HG03103 (cell line): ENCODE results near the gene AHDC1.
A peak's percentile ranks its signal among the peaks of the same experiment; 100 is the strongest.
"Not testable (repeated sequence)": the region's sequence is repeated elsewhere in the genome, so short reads cannot be mapped to it uniquely, and the experiment has no call there.

ENCODE experiments used
- ATAC-seq: cut with Tn5 transposase; IDR thresholded peaks from one replicate; pipeline ENCODE4 v1.9.1; 2021; ENCODE audit warnings: low read depth; ENCODE audit not compliant: unreplicated experiment

Gene AHDC1, protein sequence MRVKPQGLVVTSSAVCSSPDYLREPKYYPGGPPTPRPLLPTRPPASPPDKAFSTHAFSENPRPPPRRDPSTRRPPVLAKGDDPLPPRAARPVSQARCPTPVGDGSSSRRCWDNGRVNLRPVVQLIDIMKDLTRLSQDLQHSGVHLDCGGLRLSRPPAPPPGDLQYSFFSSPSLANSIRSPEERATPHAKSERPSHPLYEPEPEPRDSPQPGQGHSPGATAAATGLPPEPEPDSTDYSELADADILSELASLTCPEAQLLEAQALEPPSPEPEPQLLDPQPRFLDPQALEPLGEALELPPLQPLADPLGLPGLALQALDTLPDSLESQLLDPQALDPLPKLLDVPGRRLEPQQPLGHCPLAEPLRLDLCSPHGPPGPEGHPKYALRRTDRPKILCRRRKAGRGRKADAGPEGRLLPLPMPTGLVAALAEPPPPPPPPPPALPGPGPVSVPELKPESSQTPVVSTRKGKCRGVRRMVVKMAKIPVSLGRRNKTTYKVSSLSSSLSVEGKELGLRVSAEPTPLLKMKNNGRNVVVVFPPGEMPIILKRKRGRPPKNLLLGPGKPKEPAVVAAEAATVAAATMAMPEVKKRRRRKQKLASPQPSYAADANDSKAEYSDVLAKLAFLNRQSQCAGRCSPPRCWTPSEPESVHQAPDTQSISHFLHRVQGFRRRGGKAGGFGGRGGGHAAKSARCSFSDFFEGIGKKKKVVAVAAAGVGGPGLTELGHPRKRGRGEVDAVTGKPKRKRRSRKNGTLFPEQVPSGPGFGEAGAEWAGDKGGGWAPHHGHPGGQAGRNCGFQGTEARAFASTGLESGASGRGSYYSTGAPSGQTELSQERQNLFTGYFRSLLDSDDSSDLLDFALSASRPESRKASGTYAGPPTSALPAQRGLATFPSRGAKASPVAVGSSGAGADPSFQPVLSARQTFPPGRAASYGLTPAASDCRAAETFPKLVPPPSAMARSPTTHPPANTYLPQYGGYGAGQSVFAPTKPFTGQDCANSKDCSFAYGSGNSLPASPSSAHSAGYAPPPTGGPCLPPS (N-terminal part only)

GRCh38 chr1:27603681-27604578, at the start of gene AHDC1:
Gene AHDC1 (minus strand): TSS chr1:27604144. CDS start chr1:27552115, 52,029 bp downstream.
- no peak for ATAC-seq

DNA sequence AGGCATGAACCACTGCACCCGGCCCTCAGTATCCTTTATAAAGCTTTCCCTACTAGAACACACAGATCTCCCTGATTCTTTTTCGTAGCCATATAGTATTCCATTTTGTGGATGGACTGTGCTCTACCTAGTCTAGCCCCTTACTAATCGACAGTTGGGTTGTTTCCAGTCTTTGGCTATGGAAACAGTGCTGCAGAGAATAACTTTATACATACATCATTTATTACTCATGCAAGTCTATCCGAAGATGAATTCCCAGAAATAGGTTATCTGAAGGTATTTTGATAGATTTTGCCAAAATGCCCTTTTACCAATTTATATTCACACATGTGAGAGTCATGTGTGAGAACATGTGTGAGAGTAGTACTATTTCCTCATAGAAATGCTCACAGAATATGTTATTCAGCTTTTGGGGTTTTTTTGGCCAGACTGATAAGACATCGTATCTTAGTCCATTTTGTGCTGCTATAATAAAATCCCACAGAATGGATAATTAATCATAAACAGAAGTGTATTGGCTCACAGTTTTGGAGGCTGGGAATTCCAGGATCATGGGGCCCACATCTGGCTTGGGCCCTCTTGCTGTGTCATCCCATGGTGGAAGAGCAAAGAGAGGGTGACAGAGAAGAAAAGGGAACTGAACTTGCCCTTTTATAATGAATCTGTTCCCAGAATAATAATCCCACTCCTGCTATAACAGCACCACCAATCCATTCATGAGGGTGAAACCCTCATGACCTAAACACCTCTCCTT, 48.3 kb upstream of the AHDC1 start:
- no peak for ATAC-seq

DNA sequence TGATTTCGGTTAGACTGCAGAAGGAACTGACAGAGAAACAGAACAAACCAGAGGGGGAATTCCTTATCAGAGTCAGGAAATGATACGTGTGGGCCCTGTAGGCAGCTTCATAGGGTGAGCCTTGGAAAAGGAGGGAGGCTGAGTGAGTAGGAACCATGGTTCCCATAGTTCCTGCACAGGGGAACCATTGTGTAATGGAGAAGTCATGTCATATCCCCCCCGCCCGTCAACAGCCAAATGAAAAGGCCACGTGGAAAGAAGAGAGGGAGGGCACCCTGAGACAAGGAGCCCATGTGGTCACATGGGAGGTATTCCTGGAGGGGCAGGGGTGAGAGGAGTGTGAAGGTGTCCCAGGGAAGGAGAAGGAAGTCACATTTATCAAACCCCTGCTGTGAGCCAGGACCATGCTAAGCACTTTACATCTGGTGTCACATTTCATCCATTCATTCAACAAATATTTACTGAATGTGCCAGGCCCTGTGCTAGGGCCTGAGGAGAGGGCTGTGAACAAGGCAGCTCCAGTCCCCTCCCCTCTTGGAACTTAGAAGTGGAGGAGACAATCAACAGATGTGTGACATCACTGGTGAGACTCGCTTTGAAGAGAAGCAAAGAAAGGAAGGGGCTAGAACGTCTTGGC, 46.7 kb upstream of the AHDC1 start:
- no peak for ATAC-seq

DNA sequence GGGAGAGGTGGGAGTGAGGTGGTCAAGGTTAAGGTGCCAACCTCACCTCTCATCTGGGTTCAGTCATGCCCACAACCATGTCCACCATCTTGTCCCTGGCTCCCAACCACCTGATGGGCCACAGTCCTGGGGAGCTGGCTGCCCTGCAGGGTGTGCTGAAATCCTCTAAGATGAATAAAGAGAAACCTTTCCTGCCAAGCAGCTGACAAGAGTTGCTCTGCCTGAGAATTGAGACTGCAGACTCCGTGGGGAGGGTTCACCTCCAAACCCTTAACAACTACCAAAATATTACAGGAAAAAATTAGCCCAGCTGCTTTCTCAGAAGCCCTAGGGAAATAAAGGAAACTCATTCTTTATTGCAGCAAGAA, 46.2 kb upstream of the AHDC1 start:
- no peak for ATAC-seq

DNA sequence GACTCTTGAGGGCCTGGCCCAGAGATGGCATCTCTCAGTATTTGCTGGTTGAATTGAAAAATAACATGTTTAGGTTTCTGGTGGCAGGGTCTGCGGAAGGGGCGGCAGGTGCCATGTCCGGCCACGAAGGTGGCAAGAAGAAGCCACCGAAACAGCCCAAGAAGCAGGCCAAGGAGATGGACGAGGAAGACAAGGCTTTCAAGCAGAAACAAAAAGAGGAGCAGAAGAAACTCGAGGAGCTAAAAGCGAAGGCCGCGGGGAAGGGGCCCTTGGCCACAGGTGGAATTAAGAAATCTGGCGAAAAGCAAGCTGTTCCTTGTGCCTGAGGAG, 45.3 kb upstream of the AHDC1 start:
- no peak for ATAC-seq

DNA sequence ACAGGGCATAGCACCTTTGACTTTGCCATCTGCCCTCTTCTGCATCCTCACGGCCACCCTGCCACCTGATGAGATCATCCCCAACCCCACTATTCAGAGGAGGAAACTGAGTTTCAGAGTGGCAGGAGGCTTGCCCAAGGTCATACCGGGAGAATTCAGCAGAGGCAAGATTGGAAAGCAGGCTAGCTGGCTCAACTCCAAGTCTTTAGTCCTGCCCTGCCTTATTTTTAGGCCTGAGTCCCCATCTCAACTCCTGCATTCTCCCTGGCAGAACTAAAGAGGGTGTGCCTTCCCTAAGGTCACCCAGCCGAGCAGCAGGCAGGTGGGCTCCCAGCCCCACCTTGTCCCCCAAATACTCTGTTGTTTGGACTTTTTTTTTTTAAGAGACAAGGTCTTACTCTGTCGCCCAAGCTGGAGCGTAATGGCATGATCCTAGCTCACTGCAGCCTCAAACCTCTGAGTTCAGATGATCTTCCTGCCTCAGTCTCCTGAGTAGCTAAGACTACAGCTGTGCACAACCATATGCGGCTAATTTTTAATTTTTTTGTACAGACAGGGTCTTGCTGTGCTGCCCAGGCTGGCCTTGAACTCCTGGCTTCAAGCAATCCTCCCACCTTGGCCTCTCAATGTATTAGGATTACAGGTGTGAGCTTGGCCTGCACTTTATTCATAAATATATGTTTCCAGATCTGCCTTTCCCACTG, 44.8 kb upstream of the AHDC1 start:
- ATAC-seq, result no peak

DNA sequence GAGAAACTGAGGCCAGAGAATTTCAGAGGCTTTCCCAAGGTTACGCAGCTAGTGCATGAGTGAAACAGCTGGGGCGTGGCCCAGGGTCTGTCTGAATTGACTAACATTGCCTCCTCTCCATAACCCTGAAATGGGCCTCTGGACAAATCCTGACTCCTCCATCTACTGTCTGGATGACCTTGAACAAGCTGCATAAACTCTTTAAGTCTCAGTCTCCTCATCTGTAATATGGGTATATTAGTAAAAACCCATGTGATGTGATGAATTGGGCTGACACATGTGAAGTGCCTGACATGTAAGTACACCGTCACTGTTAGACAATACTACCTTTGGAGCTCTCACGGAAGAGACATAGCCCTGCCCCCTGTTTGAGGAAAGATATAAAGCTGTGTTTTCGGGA, 43.4 kb upstream of the AHDC1 start:
- ATAC-seq, result no peak

GRCh38 chr1:27646676-27647075, 42.7 kb upstream of the AHDC1 start:
- ATAC-seq, result no peak

DNA sequence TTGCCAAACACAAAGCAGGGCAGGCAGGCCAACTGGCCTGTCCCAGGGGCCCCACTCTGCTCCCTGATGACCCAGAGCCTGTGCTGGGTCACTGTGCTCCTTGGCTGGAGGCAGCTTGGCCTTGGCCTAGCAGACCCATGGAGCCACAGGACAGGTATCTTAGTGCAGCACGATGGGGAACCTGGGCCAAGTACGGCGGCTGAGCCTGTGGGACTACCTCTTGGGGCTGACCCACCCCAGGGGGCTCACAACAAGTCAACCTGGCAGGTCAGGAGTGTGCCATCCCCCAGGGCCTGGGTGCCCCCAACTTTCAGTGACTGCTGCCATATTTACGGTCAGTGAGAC, 41.1 kb upstream of the AHDC1 start:
- no peak for ATAC-seq

DNA sequence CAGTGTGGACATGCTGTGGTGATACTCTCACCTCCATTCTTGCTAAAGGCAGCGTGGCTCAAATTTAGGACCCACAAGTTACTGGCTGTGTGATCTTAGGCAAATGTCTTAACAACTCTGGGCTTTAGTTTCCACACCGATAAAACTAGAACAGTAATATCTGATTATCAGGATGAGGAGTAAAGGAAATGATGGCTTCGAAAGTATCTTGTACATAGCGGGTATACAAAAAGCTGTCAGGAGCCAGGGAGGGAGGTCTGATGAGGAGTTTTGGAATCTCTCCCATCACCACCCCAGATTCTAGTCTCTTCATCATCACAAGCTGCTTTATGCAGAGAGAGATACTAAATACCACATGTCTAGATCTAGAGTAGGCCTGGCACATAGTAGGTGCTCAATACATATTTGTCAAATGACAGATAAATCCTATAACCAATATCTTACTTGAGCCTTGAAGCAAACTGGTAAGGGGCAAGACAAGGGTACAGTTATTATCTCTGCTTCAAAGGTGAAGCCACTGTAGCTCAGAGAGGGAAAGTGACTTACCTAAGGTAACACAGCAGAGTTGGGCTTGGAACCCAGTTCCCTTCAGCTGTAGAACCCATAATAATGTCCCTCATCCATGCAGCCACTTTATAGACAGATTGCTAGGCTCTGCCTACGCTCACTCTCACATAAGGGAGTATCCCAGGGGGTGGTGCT, 40.6 kb upstream of the AHDC1 start:
- ATAC-seq, result no peak

DNA sequence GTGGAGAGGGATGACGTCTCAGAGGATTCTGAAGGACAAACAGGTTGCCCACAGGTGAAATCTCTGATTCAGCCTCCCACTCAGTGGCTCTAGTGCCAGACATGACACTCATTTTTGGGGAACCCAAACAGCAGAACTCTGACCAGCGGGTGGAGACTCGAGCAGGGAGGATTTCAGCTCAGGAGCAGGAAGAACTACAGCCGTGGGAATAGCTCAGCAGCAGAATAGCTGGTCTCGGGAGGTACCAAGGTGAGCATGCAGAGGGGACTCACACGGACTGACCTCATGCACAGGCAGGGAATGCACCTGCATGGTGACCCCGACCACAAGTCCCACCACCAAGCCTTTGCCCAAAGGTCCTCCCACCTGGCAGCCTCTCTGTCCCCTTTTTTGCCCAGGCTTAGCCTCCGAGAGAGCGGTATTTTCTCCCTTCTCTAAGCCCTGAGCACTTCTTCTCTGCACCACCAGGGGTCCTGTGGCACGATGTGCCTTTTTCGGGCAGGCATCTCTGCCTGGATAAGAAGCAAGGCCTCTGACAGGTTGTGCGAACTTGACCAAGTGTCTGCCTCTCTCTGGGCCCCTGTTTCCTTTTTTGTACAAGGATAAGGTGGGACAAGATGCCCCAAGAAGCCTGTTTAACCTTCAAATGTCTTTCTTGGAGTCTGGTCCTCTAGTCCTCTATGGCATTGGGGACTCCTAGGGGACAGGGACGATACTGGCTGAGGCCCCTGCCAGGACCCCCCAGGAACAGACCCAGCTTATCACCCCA, 39.8 kb upstream of the AHDC1 start:
- ATAC-seq, result peak; percentile 63

DNA sequence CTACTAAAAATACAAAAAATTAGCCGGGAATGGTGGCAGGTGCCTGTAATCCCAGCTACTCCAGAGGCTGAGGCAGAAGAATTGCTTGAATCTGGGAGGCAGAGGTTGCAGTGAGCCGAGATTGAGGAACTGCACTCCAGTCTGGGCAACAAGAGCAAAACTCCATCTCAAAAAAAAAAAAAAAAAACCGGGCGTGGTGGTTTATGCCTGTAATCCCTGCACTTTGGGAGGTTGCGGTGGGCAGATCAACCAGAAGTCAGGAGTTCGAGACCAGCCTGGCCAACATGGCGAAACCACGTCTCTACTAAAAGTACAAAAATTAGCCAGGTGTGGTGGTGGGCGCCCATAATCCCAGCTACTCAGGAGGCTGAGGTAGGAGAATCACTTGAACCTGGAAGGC, 36.6 kb upstream of the AHDC1 start:
- ATAC-seq, result not testable (repeated sequence)

DNA sequence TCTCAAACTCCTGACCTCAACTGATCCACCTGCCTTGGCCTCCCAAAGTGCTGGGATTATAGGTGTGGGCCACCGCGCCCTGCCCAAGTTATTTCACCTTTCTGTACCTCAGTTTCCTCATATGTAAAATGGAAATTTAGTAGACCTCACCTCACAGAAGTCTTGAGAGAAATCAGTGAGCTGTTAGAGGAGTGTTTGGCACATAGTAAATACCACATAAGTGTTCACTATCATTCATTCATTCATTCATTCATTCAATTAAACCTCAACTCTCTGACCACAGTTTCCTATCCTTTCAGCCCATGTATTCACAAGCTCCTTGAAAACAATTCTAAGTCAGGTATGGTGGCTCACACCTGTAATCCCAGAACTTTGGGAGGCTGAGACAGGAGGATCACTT, 34.9 kb upstream of the AHDC1 start:
- no peak for ATAC-seq

DNA sequence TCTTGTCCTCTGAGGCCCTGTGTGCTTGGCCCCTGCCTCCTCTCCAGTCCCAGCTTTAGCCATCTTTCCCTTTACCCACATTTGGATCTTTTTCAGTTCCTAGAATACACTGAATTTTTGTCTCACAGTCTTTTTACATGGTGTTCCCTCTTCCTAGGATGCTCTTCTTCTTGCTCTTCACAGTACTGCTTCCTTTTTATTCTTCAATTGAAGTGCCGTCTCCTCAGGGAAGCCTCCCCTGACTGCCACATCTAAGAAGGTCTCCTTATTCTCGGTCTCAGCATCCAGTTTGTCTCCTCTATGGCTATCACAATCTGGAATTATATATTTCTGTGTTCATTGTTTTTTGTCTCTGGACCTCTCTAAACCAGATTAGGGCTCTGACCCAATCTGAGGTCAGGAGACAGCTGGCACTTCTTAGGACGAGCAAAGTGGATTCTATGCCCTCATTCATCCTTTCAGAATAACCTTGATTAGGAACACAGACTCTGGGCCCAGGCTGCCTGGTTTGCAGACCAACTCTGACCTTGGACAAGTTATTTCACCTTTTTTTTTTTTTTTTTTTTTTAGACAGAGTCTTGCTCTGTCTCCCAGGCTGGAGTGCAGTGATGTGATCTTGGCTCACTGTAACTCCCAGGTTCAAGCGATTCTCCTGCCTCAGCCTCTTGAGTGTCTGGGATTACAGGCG, 34.2 kb upstream of the AHDC1 start:
- no peak for ATAC-seq

DNA sequence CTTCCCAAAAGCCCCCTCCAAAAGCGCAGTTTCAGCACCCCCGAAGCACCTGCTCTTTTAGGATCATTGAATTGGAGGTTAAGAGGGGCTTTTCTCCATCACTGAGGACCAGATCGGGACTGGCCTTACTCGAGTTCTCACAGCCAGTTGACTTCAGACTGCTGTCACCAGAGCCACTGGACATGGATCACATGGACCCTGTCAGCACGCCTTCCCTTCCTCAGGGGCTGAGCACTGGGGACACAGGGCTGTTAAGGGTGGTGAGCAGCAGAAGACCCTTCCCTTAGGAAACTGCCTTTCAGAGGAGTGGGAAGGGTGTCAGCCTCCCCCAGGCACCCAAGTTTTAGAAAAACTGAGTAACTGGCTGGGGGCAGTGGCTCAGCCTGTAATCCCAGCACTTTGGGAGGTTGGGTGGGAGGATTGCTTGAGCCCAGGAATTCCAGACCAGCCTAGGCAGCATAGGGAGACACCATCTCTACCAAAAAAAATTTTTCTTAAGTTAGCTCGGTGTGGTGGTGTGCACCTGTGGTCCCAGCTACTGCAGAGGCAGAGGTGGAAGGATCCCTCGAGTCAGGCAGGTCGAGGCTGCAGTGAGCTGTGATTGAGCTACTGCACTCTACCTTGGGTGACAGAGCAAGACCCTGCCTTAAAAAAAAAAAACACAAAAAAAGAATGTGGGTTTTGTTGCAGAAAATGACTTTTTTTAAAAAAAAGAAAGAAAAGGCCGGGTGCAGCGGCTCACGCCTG, 31.6 kb upstream of the AHDC1 start:
- no peak for ATAC-seq

DNA sequence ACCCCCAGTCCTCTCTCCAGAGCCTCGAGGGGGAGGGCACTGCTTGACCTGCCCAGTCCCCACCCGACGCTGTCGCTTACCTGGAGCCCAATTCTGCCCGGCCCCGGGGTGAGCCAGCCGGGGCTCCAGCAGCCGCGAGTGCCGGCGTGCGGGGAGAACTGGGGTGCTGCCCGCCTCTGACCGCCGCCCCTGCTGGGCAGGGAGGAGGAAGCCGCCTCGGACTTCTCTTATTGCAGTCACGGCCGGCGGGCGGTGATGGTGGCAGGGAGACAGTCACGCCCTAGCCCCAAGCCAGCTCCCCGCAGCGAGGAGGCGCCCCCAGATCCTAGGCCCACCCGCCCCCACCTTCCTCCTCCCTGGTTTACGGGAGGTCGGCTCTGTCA, 31.0 kb upstream of the AHDC1 start, which contains the start of gene FGR:
FGR (minus strand) TSS at position 201 of the 383 bp plus-strand sequence. CDS start 11,269 bp downstream, outside the sequence.
- ATAC-seq, result no peak
